GM12878 (cell line): ENCODE data around the gene TSKU. TPM values are rescaled to one million over a fixed set of nuclear protein-coding genes. Genes with fewer than 3 reads are reported as not detected.

Source experiments
- ATAC-seq: fragments of 200-7000 bp; cut with Tn5 transposase; 3 replicates; pipeline ENCODE4 v1.9.1; 2020; ENCODE audit warnings: mild to moderate bottlenecking, moderate library complexity
- BruUV-seq: library from RNA; stranded (reverse); fragments of 400-500 nt; replicated peaks from 2 replicates; lab custom pipeline; 2021; lab: Mats Ljungman, UMichigan
- CTCF ChIA-PET: fragments of 300-600 bp; sonication (Branson Sonifier 250); formaldehyde crosslinking; extraction: SDS; loops from one replicate; lab custom pipeline; 2021; ENCODE audit warnings: inconsistent platforms; lab: Yijun Ruan, JAX
- POLR2A ChIA-PET: fragments of 350-600 bp; formaldehyde crosslinking; extraction: SDS; loops from one replicate; lab custom pipeline; 2021; ENCODE audit warnings: inconsistent platforms; lab: Charles Lee
- RAD21 ChIA-PET: fragments of 300-600 bp; sonication (Branson Sonifier 250); formaldehyde crosslinking; loops from one replicate; lab custom pipeline; 2023; ENCODE audit warnings: antibody characterized with exemption; ENCODE audit not compliant: unreplicated experiment; lab: Charles Lee
- SMC1A ChIA-PET: fragments of 300-600 bp; sonication (Branson Sonifier 250); formaldehyde crosslinking; loops from one replicate; lab custom pipeline; 2023; ENCODE audit not compliant: unreplicated experiment, uncharacterized antibody; lab: Charles Lee
- DNase-seq: peaks from one replicate; pipeline ENCODE4 v3.0.0-alpha.2; 2011; ENCODE audit warnings: low read depth, low spot score
- FAIRE-seq: peaks from 3 replicates; lab custom pipeline; 2011; peaks lifted over from hg19 to GRCh38; lab: Jason Lieb, UNC
- H2AFZ ChIP-seq: 2 replicates; pipeline ENCODE4 v1.6.0; 2011; ENCODE audit warnings: low read depth, low read length, control low read depth; ENCODE audit not compliant: control insufficient read depth
- H3K27ac ChIP-seq: 2 replicates; pipeline ENCODE4 v1.5.1; 2011; ENCODE audit warnings: control low read depth; ENCODE audit not compliant: control insufficient read depth, insufficient read depth
- H3K27me3 ChIP-seq, 2 experiments: replicated peaks in 1 of 2; 2 replicates each; pipeline versions ENCODE4 v1.6.0 to v1.6.1; 2011; ENCODE audit warnings: low read length in 1 of 2; ENCODE audit not compliant: control insufficient read depth in 2 of 2, insufficient read depth in 2 of 2
- H3K36me3 ChIP-seq, 2 experiments: 2 replicates each; pipeline ENCODE4 v1.5.1; 2011; ENCODE audit warnings: low read length in 1 of 2; ENCODE audit not compliant: control insufficient read depth in 2 of 2, insufficient read depth in 2 of 2
- H3K4me1 ChIP-seq: 2 replicates; pipeline ENCODE4 v1.6.1; 2011; ENCODE audit warnings: mild to moderate bottlenecking, low read length, moderate library complexity, mixed read lengths; ENCODE audit not compliant: control insufficient read depth, insufficient read depth
- H3K4me2 ChIP-seq: 2 replicates; pipeline ENCODE4 v1.6.0; 2011; ENCODE audit warnings: control low read depth; ENCODE audit not compliant: control insufficient read depth, insufficient read depth
- H3K4me3 ChIP-seq: fragments of 200-600 bp; sonication (generic); 2 replicates; pipeline ENCODE4 v1.5.1; 2016
- H3K79me2 ChIP-seq: 2 replicates; pipeline ENCODE4 v1.6.0; 2011; ENCODE audit warnings: low read length; ENCODE audit not compliant: control insufficient read depth, insufficient read depth
- H3K9ac ChIP-seq: 2 replicates; pipeline ENCODE4 v1.8.0; 2011; ENCODE audit warnings: low read length, control low read depth, mixed read lengths; ENCODE audit not compliant: control insufficient read depth, insufficient read depth
- H3K9me3 ChIP-seq: replicated peaks from 3 replicates; pipeline ENCODE4 v1.5.1; 2011; ENCODE audit warnings: mild to moderate bottlenecking, low read length; ENCODE audit not compliant: control insufficient read depth, insufficient read depth
- H4K20me1 ChIP-seq: 2 replicates; pipeline ENCODE4 v1.6.0; 2011; ENCODE audit not compliant: control insufficient read depth, insufficient read depth
- CEBPB ChIP-seq, 2 experiments: fragments of 150-350 bp in 1 of 2; IDR thresholded peaks; 2 replicates each; pipeline ENCODE4 v1.6.1; 2012 to 2014; ENCODE audit warnings: low read depth in 2 of 2, low read length in 2 of 2, borderline replicate concordance in 1 of 2, inconsistent platforms in 1 of 2
- FOS ChIP-seq: IDR thresholded peaks from 3 replicates; pipeline ENCODE4 v1.6.1; 2011; ENCODE audit warnings: borderline replicate concordance; ENCODE audit not compliant: insufficient read length; ENCODE audit errors: extremely low read depth
- HDAC2 ChIP-seq: fragments of 200-600 bp; sonication (generic); IDR thresholded peaks from 2 replicates; pipeline ENCODE4 v1.6.1; 2017
- NKRF ChIP-seq: fragments of 450-650 bp; conservative IDR thresholded peaks from 2 replicates; pipeline ENCODE4 v1.6.1; 2017; ENCODE audit warnings: mild to moderate bottlenecking, moderate library complexity
- RCOR1 ChIP-seq: conservative IDR thresholded peaks from 2 replicates; pipeline ENCODE4 v1.6.1; 2012; ENCODE audit warnings: low read depth, low read length, improper control_type of control experiment
- SMAD1 ChIP-seq: fragments of 450-650 bp; IDR thresholded peaks from 2 replicates; pipeline ENCODE4 v1.6.1; 2018; ENCODE audit warnings: mild to moderate bottlenecking, low read depth; ENCODE audit not compliant: partially characterized antibody
- ZNF622 ChIP-seq: fragments of 450-650 bp; IDR thresholded peaks from 2 replicates; pipeline ENCODE4 v1.6.1; 2017; ENCODE audit warnings: mild to moderate bottlenecking, inconsistent platforms
- WGBS: methylation state at CpG from one replicate; pipeline ENCODE4 v1.1.6; 2016; ENCODE audit warnings: low lambda C conversion rate; ENCODE audit not compliant: insufficient replicate concordance, insufficient coverage; ENCODE audit errors: missing lambda C conversion rate; 5-methylcytosine and 5-hydroxymethylcytosine counted together
- in situ Hi-C: fragments of 300-500 bp; cut with MboI; formaldehyde crosslinking; loops from 9 replicates; pipeline ENCODE4 v1.14.3; 2018; ENCODE audit warnings: mixed read lengths
- intact Hi-C: fragments of 100-400 bp; cut with micrococcal nuclease; formaldehyde crosslinking; loops from one replicate; pipeline ENCODE4 v1.14.2; 2022; ENCODE audit not compliant: unreplicated experiment
- polyA plus RNA-seq, 11 experiments: library from polyadenylated mRNA; depleted of rRNA in 4 of 11; unstranded in 6 of 11; stranded (reverse) in 5 of 11; fragments of >200 nt; fragmentation: Nextera tagmentation in 4 of 11; fragmentation: Illumina TruSeq in 1 of 11; extraction: Ambion mirVana in 4 of 11; extraction: Trizol in 1 of 11; gene quantifications; 1 replicate in 1 of 11; 2 replicates in 10 of 11; pipeline versions ENCODE4 v1.2.1 to v1.2.3, GENCODE V29; 2011 to 2016; ENCODE audit warnings: inconsistent platforms in 2 of 11, missing spikeins in 2 of 11, low read depth in 1 of 11
- total RNA-seq, 4 experiments: library from RNA; depleted of rRNA in 3 of 4; stranded (reverse); fragments of >200 nt in 3 of 4; fragmentation: Illumina TruSeq in 1 of 4; extraction: Trizol in 1 of 4; gene quantifications; 2 replicates each; pipeline versions ENCODE4 v1.2.1 to v1.2.3, GENCODE V29; 2013 to 2021
- TF ChIP-seq, protein P1 (sequence below): IDR thresholded peaks from 2 replicates; pipeline ENCODE4 v1.6.1; 2012; ENCODE audit warnings: low read depth, low read length, improper control_type of control experiment

The TSKU gene
- total and polyA plus RNA-seq, 10 of the 15 experiments (the other 5 are each of a cell fraction or from before 2014, with no cell fraction given), result 0.04 to 1.5 (median 0.62) TPM

GRCh38 chr11:76793391-76794291, 10.5 kb downstream of the TSKU start:
- H3K9ac ChIP-seq, result no peak overlapping the region
- H3K4me3 ChIP-seq, result no peak overlapping the region
- in situ Hi-C loops, result no loop called here
- TF ChIP-seq ZNF622 (no peak), HDAC2 (no peak), FOS (no peak), CEBPB (IDR thresholded peaks at IDR 0.05; ENCODE audit: borderline replicate concordance in 1 of 2, low read depth in 2 of 2, low read length in 2 of 2) (no peak), SMAD1 (no peak), NKRF (no peak), RCOR1 (no peak)
- TF ChIP-seq, protein P1, sequence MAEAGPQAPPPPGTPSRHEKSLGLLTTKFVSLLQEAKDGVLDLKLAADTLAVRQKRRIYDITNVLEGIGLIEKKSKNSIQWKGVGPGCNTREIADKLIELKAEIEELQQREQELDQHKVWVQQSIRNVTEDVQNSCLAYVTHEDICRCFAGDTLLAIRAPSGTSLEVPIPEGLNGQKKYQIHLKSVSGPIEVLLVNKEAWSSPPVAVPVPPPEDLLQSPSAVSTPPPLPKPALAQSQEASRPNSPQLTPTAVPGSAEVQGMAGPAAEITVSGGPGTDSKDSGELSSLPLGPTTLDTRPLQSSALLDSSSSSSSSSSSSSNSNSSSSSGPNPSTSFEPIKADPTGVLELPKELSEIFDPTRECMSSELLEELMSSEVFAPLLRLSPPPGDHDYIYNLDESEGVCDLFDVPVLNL, result no peak
- H3K36me3 ChIP-seq, result no peaks in the 10 kb centered on the region
- intact Hi-C loops, result no loop called here
- RAD21 ChIA-PET, result no interaction called here
- no peak for FAIRE-seq
- CTCF ChIA-PET, result no interaction called here
- 29% methylated on average over 9 of the region's 9 CpGs for WGBS
- no peaks in the 10 kb centered on the region for H4K20me1 ChIP-seq
- no peaks in the 10 kb centered on the region for H3K79me2 ChIP-seq
- no TSS peak for BruUV-seq
- H3K4me2 ChIP-seq, result no peak overlapping the region
- no peaks in the 10 kb centered on the region for H3K9me3 ChIP-seq
- POLR2A ChIA-PET, result interaction anchor here (0.6 kb wide), 1 partner anchor 226 kb away, joined by 3 read pairs; no protein-coding TSS in a partner anchor
- H3K27ac ChIP-seq, result no peak overlapping the region
- DNase-seq, result no peak
- SMC1A ChIA-PET, result no interaction called here
- H2AFZ ChIP-seq, result no peak overlapping the region
- ATAC-seq, result no peak
- no peaks in the 10 kb centered on the region for H3K27me3 ChIP-seq
- no peaks in the 10 kb centered on the region for H3K4me1 ChIP-seq
